Right ventricle myocardium superior (tissue), 1 donor: ENCODE results near the gene LRPAP1. TPM values are rescaled to one million over a fixed set of nuclear protein-coding genes. Genes with fewer than 3 reads are reported as not detected.
"Not testable (repeated sequence)": the region's sequence is repeated elsewhere in the genome, so short reads cannot be mapped to it uniquely, and the experiment has no call there.

ENCODE experiments used
- ATAC-seq: fragments of 200-7000 bp; cut with Tn5 transposase; one replicate; pipeline ENCODE4 v1.9.1; 2020; ENCODE audit warnings: mild to moderate bottlenecking; ENCODE audit not compliant: poor library complexity
- DNase-seq: peaks from one replicate; pipeline ENCODE4 v3.0.0-alpha.2; 2020
- intact Hi-C: fragments of 100-400 bp; cut with DNase I; formaldehyde crosslinking; loops from one replicate; pipeline ENCODE4 v1.11.2; 2022
- total RNA-seq: library from RNA; stranded (reverse); fragmentation: NEBNext Ultra II Directional; extraction: Animal tissue kit (Norgen Biotek cat#: 25700); gene quantifications from one replicate; pipeline ENCODE4 v1.2.1, GENCODE V29; 2021
- donor health status: DM: no; HTN: yes; CAD: no; lungs with severe emphysema.

LRPAP1 gene
- total RNA-seq, 1 donor from 2014 or later: 280 TPM

- ATAC-seq, intact Hi-C loops, DNase-seq: not testable (repeated sequence)
Observed at GRCh38 chr4:3545351-3545750, 13.1 kb upstream of the LRPAP1 start.

GRCh38 chr4:3544259-3545025, 12.2 kb upstream of the LRPAP1 start:
- intact Hi-C loops, DNase-seq, ATAC-seq: not testable (repeated sequence)

- ATAC-seq, DNase-seq, intact Hi-C loops: not testable (repeated sequence)
Observed at GRCh38 chr4:3543415-3543814, 11.2 kb upstream of the LRPAP1 start.

DNA sequence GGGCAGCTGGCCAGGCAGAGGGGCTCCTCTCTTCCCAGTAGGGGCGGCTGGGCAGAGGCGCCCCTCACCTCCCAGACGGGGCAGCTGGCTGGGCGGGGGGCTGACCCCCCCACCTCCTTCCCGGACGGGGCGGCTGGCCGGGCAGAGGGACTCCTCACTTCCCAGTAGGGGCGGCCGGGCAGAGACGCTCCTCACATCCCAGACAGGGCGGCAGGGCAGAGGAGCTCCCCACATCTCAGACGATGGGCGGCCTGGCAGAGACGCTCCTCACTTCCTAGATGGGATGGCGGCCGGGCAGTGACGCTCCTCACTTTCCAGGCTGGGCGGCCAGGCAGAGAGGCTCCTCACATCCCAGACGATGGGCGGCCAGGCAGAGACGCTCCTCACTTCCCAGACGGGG, 6.7 kb upstream of the LRPAP1 start:
- DNase-seq, ATAC-seq, intact Hi-C loops: not testable (repeated sequence)

GRCh38 chr4:3535812-3536211, 3.6 kb upstream of the LRPAP1 start:
- ATAC-seq, DNase-seq, intact Hi-C loops: not testable (repeated sequence)

DNA sequence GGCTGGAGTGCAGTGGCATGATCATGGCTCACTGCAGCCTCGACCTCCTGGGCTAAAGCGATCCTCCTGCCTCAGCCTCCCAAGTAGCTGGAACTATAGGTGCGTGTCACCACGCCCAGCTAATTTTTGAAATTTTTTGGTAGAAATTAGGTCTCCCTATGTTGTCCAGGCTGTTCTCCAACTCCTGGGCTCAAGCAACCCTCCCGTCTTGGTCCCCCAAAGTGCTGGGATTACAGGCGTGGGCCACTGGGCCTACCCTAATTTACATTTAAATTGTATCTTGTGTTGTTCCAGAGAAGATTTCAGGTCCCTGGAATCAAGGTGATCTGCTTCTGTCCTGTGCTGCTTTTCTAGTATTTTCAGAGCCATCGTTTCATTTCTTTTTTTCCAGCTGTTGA, 1.2 kb upstream of the LRPAP1 start:
- intact Hi-C loops: no loop called here
- ATAC-seq: no peak
- DNase-seq: no peak

DNA sequence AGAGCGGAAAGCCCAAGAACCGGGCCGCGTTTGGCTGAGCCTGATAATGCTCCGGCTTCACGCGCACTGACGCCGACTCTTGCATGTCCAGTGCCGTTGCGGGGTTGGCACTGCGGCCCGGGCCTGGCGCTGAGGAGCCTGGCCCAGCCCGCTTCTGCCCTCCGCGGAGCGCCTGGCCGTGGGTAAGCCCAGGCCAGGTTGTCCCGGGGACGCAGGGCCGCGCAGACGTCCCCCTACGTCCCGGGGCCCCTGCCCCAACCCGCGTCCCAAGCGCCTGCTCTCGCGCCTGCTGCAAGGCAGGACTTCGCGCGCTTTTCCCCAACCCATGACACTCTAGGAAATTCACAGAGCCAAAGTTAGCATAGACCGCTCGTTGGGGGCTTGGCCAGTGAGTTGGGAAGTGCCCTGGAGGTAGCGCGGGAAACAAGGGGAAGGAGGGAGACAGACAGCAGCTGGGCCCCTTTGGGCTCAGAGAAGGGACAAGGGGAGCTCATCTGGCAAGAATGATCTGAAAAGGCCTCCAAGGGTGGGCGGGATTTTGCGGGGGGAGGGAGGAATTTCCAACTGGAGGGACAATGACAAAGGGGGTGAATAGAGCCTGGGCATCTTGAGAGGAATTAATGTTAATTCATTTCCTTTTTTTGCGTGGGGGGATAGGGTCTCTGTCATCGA, 665 bp upstream of the LRPAP1 start:
- intact Hi-C loops: no loop called here
- no peak for DNase-seq
- ATAC-seq: peak; percentile 58

DNA sequence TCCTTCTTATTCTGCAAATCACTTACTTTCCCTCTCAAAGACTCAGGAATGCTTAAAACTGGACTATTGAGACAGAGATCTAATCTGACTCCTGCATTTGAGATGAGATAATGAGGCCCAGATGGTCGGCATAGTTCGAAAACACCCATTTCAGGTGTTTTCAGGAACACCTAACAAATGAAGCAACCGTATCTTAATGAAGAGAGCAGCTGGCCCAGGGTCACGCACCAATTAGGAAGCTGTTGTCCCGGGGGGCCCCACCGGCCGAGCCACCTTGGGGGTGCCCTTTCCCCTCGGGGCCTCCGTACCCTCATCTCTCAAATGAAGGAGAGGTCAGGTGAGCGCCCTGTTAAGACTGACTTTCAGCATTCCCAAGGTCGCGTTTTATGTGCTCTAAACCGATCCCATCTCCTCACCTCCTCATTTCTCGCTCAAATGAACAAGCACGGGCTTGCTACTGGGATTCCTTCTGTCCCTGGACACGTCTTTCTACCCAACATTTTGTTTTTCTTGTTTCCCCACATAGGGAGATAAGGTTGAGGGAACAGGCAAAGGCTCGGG, 824 bp downstream of the LRPAP1 start:
- peak; percentile 2 for ATAC-seq
- intact Hi-C loops: no loop called here
- DNase-seq: no peak

- intact Hi-C loops: no loop called here
- no peak for DNase-seq
- ATAC-seq: no peak
Observed at GRCh38 chr4:3530663-3531254, 1.5 kb downstream of the LRPAP1 start.

DNA sequence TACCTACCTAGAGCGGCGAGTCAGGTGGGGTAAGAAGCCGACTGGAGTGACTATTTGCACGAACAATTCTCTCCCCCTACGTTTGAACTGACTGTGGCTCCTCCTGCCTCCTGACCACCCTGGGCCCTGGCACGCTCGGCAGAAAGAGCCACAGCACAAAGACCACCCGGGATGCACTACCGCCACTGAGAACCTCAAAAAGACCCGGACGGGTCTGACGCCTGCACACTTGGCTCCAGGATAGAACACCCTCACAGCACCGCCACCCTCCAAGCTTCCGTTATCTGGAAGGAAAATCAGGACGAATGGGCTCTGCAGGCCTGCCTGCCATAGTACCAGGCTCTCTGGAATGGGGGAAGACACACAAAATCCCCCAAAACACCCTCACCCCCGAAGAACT, 2.2 kb downstream of the LRPAP1 start:
- intact Hi-C loops: no loop called here
- no peak for DNase-seq

DNA sequence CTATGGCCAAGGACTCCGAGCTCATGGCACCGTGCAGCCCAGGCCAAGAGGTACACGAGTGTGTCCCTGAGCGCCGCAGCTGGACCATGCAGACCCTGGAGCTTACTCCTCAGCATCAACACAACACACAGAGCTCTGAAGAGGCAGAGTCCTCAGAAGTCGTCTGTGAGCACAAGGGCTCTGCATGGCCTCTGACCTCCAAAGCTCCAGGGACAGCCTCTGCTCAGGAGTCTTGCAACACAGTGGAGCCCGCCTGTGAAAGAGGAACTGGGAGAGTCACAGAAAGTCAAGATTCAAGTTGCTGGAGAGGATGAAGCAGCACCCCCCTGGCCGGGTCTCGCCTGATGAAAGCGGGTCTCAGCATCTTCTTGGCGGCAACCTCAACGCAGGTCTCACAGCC, 2.9 kb downstream of the LRPAP1 start:
- DNase-seq (peak; percentile 77), ATAC-seq (no peak)
- intact Hi-C loops: no loop called here

More for the DNA sequence above, 2.2 kb downstream of the LRPAP1 start:
- ATAC-seq: no peak

DNA sequence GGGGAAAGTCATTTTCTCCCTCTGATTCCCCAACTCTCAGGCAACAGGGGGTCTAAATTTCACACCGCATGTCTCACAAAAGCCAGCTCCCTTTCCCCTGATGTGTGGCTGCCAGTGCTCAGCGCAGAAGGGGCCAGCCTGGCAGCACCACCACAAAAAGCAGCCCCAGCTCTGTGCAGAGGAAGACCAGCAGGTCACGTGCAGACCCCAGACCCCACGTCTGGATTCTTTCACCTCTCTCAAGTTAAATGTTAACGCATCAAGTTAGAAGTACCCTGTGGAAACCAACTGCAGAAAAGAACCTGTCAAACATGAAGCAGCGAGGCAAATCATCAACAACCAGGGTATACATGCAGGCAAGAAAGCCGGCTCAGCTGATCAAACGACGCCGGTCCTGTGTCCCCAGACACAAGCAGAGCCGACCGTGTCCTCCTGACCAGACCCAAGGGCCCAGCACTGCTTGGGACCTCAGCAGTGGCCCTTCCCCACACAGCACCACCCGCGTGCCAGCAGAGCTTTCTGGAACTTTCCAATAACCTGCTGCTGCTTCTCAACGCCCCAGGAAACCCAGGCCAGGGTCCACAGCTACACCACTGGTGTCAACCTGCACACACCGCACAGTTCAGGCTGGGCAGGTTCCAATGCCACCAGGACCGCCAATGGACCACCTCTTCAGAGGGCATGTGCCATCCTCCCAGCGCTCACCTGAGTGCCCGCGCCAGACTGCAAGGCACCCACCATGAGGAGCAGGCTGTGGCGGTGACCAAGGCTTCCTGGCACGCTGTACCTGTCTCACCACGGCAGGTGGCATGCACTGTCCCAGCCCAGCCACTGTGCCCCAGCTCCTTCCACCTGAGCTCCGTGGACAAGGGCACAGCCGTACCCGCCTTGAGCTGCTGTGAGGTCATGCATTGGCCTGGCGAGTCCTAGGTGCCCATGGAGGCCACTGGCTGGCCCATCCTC, 4.0 kb downstream of the LRPAP1 start:
- DNase-seq: peak; percentile 42
- no peak for ATAC-seq
- intact Hi-C loops: no loop called here

GRCh38 chr4:3527101-3527913, 4.9 kb downstream of the LRPAP1 start:
- DNase-seq (no peak), ATAC-seq (no peak)
- intact Hi-C loops: no loop called here

DNA sequence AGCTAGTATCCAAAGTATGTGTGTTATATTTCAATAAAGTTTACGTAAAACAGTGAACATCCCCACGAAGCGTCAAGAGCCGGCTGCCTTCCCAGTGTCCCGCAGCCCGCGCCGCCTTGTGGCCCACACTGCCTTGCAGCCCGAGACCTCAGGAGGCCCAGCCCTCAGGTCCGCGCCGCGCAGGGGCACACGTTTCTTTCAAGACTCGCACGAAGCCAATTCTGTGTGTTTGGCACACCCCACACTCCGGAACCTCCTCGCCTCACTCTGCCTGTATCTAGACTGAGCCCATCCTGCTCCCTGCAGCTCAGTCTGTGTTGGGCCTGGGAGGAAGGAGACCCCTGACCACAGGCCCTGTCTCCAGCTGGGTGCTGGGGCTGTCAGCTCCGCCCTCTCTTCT, 5.8 kb downstream of the LRPAP1 start:
- ATAC-seq (no peak), DNase-seq (no peak)
- intact Hi-C loops: no loop called here

DNA sequence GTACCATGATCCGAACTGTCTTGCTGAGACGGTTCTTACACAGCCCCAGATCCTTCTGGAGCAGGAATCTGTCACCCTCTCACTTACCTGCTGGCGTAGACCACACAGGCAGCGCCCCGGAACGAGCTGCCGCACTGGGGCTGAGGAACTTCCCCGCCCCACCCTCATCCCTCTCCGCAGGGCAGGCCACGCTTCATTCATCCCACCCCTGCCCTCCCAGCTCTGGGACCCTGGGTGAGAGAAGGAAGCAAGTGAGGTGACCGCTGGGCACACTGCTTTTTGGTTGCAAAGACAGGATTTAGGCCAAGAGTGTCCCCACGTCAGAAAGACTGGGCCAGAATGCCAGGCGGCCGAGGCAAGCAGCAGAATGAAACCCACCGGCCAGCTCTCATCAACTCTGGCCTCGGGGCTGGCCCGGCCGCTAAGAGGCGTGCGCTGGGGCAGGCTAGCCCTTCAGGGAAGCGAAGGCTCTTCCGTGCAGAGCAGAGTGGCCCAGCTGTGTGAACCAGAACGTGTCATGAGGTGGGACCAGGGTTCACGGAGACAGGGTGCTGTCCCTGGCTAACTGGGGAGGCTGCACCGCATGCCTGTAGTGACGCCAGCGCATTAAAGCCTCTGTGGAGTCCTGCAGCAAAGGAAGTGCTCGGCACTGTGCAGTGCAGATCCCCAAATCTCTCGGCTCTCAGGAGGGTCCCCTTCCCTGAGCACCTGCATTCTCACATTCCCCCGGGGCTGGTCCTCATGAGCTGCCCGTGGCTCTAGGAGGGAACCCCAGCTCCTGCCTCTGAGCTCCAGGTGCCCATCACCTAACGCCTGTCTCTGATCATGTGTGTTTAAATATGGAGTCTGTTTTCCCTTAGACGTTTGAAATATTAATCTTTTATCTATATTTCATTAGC, 6.4 kb downstream of the LRPAP1 start:
- DNase-seq: no peak
- no peak for ATAC-seq
- intact Hi-C loops: no loop called here

- ATAC-seq (no peak), DNase-seq (no peak)
- intact Hi-C loops: no loop called here
Observed at GRCh38 chr4:3524920-3525319, 7.3 kb downstream of the LRPAP1 start.

DNA sequence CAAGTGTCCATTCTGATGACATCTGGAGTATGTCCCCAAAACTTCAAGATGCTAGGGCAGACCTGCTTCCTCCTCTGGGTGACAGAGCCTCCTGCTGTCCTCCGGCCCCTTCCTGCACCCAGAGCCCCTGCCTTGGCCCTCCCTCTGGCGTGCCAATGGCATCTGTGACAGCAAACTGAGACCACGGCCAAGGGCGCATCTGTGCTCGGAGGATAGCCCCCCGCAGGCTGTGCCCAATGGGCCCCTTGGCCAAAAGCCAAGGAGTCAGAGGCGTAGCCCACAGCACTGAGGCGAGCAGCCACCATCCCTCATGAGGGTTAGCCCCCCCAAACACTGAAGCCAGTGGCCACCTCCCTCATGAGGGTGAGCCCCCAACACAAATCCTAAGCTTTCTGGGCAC, 7.9 kb downstream of the LRPAP1 start:
- intact Hi-C loops: no loop called here
- no peak for ATAC-seq
- no peak for DNase-seq
